GM18907 (cell line): Measurements from ENCODE around the gene TMEM38B.
"Not testable (repeated sequence)": the region's sequence is repeated elsewhere in the genome, so short reads cannot be mapped to it uniquely, and the experiment has no call there.

ENCODE experiments used
- ATAC-seq: cut with Tn5 transposase; IDR thresholded peaks from one replicate; pipeline ENCODE4 v1.9.1; 2021; ENCODE audit warnings: mild to moderate bottlenecking, moderate library complexity; ENCODE audit not compliant: unreplicated experiment

Gene TMEM38B

DNA sequence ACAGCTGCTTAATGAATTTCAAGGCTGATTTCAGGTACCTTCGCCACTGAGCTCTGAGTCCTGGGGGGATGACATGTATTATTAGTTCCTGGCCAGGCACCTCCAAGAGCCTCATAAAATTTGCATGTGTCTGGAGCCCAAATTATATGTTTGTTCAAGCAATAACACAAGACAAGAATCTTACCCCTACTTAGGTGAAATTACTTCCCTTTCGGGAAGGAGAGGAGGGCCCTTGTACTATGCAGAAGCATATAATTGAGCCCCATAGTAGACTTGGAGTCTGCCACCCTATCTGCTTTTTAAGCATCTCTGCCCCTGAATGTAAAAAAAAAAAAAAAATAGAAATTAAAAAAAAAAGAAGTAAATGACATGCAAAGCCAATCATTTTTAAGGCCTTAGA is 13.0 kb upstream of the TMEM38B start:
- no peak for ATAC-seq

GRCh38 chr9:105681724-105682123 is 12.6 kb upstream of the TMEM38B start:
- no peak for ATAC-seq

- ATAC-seq, result no peak
Measured at GRCh38 chr9:105683688-105684275, 10.6 kb upstream of the TMEM38B start.

DNA sequence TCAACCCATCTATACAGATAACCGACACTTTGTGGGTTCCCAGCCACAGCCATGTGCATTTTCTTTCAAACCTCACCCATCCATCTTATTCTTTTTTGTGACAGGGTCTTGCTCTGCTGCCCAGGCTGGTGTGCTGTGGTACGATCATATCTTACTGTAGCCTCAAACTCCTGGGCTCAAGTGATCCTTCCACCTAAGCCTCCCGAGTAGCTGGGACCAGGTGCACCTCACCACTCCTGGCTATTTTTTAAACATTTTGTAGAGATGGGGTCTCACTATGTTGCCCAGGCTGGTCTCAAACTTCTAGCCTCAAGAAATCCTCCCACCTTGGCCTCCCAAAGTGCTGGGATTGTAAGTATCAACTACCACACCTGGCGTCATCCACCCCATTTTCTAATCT is 7.4 kb upstream of the TMEM38B start:
- no peak for ATAC-seq

DNA sequence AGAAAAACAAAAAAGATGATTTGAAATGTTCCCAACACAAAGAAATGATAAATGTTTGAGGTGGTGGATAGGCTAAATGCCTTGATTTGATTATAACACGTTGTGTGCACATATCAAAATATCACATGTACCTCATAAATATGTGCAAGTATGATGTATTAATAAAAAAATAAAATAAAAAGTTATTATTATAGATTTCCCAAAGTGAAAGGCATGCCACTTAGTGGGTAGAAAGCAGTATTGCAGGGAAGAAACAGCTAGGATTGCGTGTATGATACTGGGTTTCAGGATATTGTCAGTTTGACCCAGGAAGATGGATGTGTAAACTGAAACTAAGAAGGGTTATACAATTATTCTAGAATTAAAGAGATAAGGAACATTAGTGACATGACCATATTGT is 3.6 kb upstream of the TMEM38B start:
- no peak for ATAC-seq

- peak; percentile 36 for ATAC-seq
Measured at GRCh38 chr9:105693435-105694189, 729 bp upstream of the TMEM38B start.

GRCh38 chr9:105694848-105695581 is 674 bp downstream of the TMEM38B start:
- peak; percentile 70 for ATAC-seq

DNA sequence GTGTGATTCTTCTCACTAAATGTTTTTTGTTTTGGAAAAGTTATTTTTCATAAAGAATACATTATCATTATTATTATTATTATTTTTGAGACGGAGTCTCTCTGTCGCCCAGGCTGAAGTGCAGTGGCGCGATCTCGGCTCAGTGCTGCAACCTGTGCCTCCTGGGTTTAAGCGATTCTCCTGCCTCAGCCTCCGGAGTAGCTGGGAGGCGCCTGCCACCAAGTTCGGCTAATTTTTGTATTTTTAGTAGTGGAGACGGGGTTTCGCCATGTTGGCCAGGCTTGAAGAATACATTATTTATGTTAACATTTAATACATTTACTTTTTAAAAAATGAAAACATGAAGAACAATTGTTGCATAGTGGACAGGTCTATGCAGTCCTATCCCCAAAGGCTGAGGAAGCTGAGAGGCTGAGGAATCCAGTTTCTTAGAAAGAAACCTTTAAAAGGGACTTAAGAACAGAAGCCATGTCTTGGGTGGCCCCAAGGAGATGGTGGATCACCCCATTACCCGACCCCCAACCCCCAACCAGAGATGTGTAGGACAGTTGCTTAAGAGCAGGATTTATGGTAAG is 2.0 kb downstream of the TMEM38B start:
- no peak for ATAC-seq

- no peak for ATAC-seq
Measured at GRCh38 chr9:105697871-105698270, 3.5 kb downstream of the TMEM38B start.

- ATAC-seq, result no peak
Measured at GRCh38 chr9:105698348-105698870, 4.1 kb downstream of the TMEM38B start.

DNA sequence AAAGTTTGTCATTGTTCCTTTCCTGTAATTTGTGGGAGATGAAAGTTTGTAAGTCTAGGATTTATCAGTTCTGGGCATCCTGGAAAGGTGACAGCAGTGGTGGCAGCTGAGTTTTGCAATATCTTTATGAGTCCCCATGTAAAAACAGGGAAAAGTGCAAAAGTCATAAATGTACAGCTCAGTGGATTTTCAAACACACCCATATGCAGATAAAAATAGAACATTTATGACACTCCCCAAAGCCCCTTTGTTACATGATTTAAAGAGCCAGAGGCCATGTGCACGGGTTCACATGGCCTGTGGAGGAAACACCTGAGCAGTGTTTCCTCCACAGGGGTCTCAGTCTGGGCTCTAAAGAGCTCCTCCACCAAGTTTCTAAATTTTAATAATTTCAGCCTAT is 6.3 kb downstream of the TMEM38B start:
- ATAC-seq, result no peak

DNA sequence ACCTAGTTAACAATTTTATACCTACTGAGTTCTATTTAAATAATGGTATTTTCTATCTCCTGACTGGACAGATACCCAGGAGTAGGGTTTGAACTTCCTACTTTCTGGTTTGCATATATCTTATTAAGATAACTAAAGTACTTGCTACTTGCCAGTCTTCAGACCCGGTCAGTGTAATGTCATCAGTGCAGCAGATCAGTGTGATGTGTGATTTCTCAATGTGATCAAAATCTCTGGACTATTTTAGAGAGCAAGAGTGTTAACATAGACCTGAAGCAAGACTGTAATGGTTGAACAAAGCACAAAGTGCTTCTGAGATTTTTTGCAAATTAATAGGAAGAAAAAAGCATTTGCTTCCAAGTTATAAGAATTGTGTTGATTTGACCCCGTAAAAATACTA is 6.8 kb downstream of the TMEM38B start:
- no peak for ATAC-seq

DNA sequence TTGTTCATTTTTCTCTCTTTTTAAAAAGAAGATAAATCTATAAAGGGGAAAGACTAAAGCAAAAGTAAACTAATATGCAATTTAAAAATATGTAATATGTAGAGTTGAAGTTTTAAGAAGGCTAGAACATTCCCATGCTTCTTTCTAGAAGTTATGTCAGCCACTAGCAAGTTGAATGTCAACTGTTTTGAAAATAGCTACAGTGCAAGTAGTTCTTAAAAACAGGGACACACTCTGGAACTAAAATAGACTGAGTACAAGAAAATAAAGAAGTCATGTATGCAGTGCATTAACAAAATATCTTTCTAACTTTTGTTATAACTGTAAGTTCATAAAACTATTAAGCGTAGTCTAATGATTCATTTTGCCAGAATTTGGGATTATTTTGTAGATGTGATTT is 7.9 kb downstream of the TMEM38B start:
- ATAC-seq, result no peak

DNA sequence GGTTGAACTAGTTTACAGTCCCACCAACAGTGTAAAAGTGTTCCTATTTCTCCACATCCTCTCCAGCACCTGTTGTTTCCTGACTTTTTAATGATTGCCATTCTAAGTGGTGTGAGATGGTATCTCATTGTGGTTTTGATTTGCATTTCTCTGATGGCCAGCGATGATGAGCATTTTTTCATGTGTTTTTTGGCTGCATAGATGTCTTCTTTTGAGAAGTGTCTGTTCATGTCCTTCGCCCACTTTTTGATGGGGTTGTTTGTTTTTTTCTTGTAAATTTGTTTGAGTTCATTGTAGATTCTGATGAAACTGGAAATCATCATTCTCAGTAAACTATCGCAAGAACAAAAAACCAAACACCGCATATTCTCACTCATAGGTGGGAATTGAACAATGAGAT is 9.3 kb downstream of the TMEM38B start:
- ATAC-seq, result not testable (repeated sequence)

GRCh38 chr9:105706156-105706555 is 11.8 kb downstream of the TMEM38B start:
- ATAC-seq, result no peak

GRCh38 chr9:105708405-105708804 is 14.1 kb downstream of the TMEM38B start:
- ATAC-seq, result no peak

DNA sequence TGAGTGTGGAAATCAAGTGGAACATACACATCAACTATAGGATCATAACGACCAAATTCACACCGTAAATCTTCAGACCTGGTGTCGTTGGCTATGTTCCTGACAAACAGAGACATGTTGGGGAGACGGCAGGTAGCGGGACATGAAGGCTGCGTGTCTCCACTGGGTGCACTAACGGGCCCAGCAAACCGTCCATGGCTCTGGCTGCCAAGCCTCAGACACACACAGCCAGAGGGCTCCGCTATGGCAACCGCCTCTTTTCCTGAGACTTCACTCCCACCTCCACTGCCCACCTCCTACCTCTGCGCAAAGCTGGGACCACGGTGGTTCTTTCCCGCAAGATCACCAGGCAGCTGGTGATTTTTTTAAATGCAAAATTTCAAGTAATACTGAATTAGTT is 16.3 kb downstream of the TMEM38B start:
- ATAC-seq, result no peak

DNA sequence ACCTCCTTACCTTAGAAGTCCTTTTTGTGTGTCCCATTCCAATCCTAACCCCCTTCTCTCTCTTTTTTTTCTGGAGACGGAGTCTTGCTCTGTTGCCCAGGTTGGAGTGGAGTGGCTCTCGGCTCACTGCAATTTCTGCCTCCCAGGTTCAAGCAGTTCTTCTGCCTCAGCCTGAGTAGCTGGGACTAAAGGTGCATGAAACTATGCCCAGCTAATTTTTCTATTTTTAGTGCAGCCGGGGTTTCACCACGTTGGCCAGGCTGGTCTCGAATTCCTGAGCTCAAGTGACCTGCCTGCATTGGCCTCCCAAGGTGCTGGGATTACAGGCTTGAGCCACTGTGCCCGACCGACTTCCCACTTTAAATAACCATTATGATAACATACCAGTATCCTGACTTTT is 17.5 kb downstream of the TMEM38B start:
- ATAC-seq, result no peak

- no peak for ATAC-seq
Measured at GRCh38 chr9:105712297-105712696, 18.0 kb downstream of the TMEM38B start.

DNA sequence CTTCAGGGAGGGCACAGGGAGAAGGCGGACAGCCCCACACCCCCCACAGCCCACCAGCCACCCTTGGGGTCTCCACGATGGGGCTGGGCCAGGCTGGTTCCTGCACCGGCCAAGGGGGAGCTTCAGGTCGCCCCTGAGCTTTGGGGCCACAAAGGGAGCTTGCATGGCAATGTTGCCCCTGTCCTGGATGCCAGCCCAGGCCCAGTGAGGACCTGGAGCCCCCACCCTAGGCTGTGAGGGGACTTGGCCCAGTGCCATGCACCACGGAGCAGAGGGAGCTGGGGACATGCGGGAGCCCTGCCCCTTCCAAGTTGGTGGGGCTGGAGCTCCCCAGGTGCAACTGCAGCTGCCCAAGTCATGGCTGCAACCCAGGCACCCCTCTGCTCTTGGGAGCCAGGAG is 18.4 kb downstream of the TMEM38B start:
- no peak for ATAC-seq

- no peak for ATAC-seq
Measured at GRCh38 chr9:105713260-105714019, 19.1 kb downstream of the TMEM38B start.
